GM23248 (cell line): Measurements from ENCODE around the gene SLC7A1.

ENCODE experiments used
- EZH2 ChIP-seq: fragments of 200-600 bp; sonication (generic); IDR thresholded peaks from 2 replicates; pipeline ENCODE4 v1.6.1; 2018; ENCODE audit warnings: antibody characterized with exemption, mild to moderate bottlenecking; ENCODE audit not compliant: insufficient read depth, poor library complexity, severe bottlenecking
- EZH2phosphoT487 ChIP-seq: fragments of 200-600 bp; sonication (generic); IDR thresholded peaks from 2 replicates; pipeline ENCODE4 v1.6.1; 2018; ENCODE audit warnings: antibody characterized with exemption, moderate library complexity, mild to moderate bottlenecking, low read depth; ENCODE audit not compliant: insufficient read depth

GRCh38 chr13:29587645-29588044, 7.8 kb downstream of the SLC7A1 start:
- no peak for TF ChIP-seq EZH2
- TF ChIP-seq EZH2phosphoT487 = no peak
